Measurements from ENCODE around the gene LSG1.

LSG1 gene

DNA sequence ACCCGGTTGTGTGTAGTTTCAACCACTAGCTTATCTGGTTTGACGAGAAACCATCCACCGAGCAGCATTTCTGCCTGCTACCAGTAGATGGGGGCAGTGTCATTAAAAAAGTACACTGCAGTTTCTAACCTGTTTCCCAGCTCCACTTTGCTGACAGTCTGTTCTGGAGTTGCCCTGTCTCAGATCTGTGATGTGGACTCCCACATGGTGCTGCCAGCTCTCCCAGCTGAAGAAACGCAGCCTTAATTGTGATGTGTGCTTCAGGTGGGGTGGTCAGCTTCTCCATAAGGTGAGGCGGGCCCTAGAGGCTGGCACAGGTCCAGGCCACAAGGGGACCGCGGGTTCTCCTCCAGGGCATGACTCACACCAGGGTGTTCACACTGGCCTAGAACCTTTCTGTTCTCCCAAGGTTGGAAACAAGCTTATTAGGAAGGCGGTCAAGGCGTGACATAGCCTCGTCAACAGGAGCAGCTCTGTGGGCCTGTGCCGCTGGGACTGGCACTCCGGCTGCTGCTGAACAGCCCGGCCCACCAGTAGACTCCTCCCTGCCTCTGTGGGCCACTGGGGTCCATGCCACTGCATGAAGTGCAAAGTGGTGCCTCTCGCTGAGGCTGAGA, 10.8 kb upstream of the LSG1 start:
- TF ChIP-seq, protein P1, sequence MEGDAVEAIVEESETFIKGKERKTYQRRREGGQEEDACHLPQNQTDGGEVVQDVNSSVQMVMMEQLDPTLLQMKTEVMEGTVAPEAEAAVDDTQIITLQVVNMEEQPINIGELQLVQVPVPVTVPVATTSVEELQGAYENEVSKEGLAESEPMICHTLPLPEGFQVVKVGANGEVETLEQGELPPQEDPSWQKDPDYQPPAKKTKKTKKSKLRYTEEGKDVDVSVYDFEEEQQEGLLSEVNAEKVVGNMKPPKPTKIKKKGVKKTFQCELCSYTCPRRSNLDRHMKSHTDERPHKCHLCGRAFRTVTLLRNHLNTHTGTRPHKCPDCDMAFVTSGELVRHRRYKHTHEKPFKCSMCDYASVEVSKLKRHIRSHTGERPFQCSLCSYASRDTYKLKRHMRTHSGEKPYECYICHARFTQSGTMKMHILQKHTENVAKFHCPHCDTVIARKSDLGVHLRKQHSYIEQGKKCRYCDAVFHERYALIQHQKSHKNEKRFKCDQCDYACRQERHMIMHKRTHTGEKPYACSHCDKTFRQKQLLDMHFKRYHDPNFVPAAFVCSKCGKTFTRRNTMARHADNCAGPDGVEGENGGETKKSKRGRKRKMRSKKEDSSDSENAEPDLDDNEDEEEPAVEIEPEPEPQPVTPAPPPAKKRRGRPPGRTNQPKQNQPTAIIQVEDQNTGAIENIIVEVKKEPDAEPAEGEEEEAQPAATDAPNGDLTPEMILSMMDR (conservative IDR thresholded peaks at IDR 0.05) = peak; percentile 98
- TF ChIP-seq ZFX (IDR thresholded peaks at IDR 0.05) = no peak
- peak overlapping the region; percentile 38 for H3K27ac ChIP-seq

DNA sequence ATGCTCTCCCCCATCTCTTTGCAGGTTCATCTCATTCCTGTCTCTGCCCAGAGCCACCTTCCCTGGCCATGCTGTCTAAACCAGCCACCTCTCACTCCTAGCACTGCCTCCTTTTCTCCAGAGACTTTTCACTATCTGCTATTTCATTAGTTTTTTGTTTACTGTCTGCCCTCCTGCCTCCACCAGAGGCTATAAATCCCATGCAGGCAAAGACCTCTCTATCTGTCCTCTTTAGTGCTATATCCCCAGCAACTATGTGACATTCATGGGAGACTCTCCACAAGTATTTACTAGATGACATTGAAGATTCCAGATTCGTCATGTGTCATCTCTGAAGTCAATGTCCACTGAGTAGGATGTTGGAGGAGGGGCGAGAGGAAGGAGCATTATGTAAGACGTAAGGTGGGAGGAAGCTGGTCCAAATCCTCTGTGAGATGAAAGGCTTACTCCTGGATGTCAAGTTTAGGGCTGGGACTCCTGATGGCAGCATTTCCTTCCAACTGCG, 10.2 kb upstream of the LSG1 start:
- H3K27ac ChIP-seq = peak overlapping the region; percentile 38

DNA sequence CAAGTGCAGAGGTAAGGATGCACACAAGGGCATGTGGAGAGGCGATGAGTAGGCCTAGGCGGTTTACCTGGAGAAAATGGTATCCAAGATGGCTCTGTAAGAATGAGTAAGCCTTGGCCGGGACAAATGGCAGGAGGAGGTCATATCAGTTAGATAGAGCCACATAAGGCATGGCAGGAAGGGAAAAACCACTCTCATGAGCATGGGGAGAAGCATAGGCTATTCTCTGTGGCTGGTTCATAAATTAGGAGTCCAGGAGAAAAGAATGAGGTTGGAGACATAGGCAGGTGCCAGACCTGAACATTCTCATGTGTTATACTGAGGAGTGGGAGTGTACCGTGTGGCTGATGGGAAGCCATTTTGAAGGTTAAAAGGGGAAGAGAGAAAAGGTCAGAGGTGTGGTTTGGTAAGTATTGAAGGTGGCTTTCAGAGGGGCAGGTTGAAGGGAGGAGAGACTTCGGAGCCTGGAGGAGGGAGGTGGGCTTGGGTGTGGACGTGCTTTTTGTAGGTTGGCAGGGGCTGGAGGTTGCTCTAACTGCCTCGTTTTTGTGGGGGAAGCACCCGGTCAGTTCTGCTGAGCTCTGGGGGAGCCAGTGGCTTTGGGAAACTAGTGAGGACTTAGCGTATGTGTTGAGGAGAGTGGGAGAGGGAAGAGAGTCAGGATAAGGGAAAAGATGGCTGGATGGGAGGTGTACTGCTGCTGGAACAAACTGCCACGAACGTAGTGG, 9.1 kb upstream of the LSG1 start:
- TF ChIP-seq, protein P1 (conservative IDR thresholded peaks at IDR 0.05) = no peak
- no peak for TF ChIP-seq ZFX (IDR thresholded peaks at IDR 0.05)
- H3K27ac ChIP-seq = no peak overlapping the region

More for the DNA sequence above, 10.2 kb upstream of the LSG1 start:
- TF ChIP-seq ZFX (IDR thresholded peaks at IDR 0.05) = no peak
- TF ChIP-seq, protein P1 (conservative IDR thresholded peaks at IDR 0.05) = no peak

DNA sequence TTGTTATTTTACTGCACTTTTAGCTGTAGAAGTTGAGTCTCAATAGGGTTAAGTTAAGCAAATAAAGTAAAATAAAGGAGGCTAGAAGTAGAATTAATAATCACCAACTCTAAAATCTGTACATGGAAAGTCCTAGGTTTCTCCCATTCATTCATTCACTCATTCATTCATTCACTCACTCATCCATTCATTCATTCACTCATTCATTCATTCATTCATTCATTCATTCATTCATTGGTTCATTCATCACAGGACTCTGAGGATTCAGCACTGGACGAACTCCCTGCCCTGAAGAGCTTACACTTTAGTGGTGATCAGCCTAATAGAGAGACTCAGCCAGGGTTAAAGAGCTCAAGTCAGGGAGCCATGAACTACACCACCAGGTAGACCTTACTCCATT, 4.5 kb upstream of the LSG1 start:
- TF ChIP-seq, protein P1 (conservative IDR thresholded peaks at IDR 0.05) = no peak
- TF ChIP-seq ZFX (IDR thresholded peaks at IDR 0.05) = no peak
- H3K27ac ChIP-seq = no peak overlapping the region

DNA sequence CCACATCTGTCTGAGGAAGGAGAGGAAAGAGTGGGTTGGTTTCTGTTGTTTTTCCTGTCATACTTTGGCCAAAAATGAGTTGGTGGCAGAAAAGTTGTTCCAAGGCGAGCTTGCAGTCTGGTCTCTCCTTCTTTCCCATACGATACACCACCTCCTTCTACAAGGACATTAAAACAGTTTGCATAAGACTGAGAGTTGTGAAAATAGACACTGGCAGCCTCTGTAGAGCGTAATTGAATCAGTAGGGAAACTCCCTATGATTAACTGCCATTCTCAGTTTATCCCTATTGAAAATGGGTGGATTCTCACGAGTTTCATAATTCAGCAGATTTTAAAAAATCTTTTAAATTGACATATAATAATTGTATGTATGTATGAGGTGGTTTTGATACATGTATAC, 3.7 kb upstream of the LSG1 start:
- no peak for TF ChIP-seq ZFX (IDR thresholded peaks at IDR 0.05)
- TF ChIP-seq, protein P1 (conservative IDR thresholded peaks at IDR 0.05) = no peak
- no peak overlapping the region for H3K27ac ChIP-seq

DNA sequence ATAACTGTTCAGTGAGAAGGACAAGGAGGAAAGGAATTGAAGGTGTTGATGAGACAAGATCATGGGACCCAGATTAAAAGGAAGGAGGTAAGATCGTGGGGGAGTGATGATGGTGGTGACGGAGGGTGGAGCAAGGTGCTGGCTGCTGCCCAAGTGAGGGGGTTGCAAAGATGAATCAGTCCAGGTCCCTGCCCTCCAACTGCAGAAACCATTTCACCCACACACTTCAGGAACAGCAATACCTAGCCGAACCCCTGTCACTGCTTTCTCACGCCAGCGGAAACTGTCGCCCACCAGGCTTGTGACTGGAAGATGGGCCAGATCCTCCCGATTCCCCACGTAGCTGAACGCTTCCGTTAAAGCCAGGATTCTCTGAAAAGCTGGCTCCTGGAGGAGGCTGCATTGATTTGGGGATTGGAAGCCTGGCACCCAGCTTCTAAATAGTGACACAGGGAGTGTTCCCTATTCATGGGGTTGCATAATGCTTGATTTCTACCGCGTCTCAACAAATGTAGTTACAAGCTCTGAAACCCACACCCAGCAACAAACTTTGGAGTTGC, 3.2 kb upstream of the LSG1 start:
- H3K27ac ChIP-seq = no peak overlapping the region
- no peak for TF ChIP-seq ZFX (IDR thresholded peaks at IDR 0.05)
- TF ChIP-seq, protein P1 (conservative IDR thresholded peaks at IDR 0.05) = no peak

DNA sequence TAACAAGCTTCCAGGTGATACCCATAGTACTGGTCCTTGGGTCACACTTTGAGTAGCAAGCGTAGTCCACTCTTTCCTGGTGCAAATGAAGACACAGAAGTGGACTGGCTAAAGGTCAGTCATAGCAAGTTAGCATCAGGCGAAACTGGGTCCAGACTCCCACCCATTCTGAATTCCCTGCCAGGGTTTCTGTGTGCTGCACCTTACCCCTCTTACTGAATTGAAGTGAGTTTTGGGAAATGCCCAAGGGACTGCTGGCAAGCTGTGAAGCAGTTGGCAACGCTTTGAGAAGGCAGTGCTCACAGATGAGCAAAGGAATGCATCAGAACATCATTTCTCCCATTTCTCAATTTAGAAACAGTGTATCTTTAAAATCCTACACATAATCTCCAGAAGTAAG, 1.8 kb upstream of the LSG1 start:
- TF ChIP-seq ZFX (IDR thresholded peaks at IDR 0.05) = no peak
- TF ChIP-seq, protein P1 (conservative IDR thresholded peaks at IDR 0.05) = no peak
- no peak overlapping the region for H3K27ac ChIP-seq

All from C4-2B (cell line).